GM12878 (cell line): ENCODE measurements around the gene KLHL3.

Source experiments
- BHLHE40 ChIP-seq, 2 experiments: fragments of 450-650 bp in 1 of 2; IDR thresholded peaks; 2 replicates each; pipeline ENCODE4 v1.6.1; 2011 to 2017; ENCODE audit warnings: low read depth in 2 of 2, borderline replicate concordance in 1 of 2, improper control_type of control experiment in 1 of 2, low read length in 1 of 2, mild to moderate bottlenecking in 1 of 2
- EP300 ChIP-seq, 2 experiments: fragments of 150-350 bp in 1 of 2; IDR thresholded peaks; 2 replicates each; pipeline ENCODE4 v1.6.1; 2011 to 2012; ENCODE audit warnings: low read depth in 2 of 2, low read length in 2 of 2, borderline replicate concordance in 1 of 2, improper control_type of control experiment in 1 of 2, inconsistent platforms in 1 of 2; ENCODE audit not compliant: control insufficient read depth in 1 of 2
- GABPA ChIP-seq: IDR thresholded peaks from 2 replicates; pipeline ENCODE4 v1.6.1; 2014; ENCODE audit warnings: antibody characterized with exemption, low read depth, mild to moderate bottlenecking, inconsistent platforms
- JUND ChIP-seq: IDR thresholded peaks from 2 replicates; pipeline ENCODE4 v1.6.1; 2012; ENCODE audit warnings: low read depth, mild to moderate bottlenecking, low read length, improper control_type of control experiment, moderate library complexity
- MEF2B ChIP-seq: fragments of 450-650 bp; IDR thresholded peaks from 2 replicates; pipeline ENCODE4 v1.6.1; 2018; ENCODE audit warnings: mild to moderate bottlenecking, moderate library complexity; ENCODE audit not compliant: partially characterized antibody, poor library complexity, severe bottlenecking
- RCOR1 ChIP-seq: conservative IDR thresholded peaks from 2 replicates; pipeline ENCODE4 v1.6.1; 2012; ENCODE audit warnings: low read depth, low read length, improper control_type of control experiment
- SUZ12 ChIP-seq: fragments of 200-600 bp; sonication (generic); IDR thresholded peaks from one replicate; pipeline ENCODE4 v1.6.1; 2018; ENCODE audit warnings: antibody characterized with exemption, mild to moderate bottlenecking; ENCODE audit not compliant: unreplicated experiment
- TF ChIP-seq, protein P1 (sequence below): fragments of 450-650 bp; formaldehyde crosslinking; IDR thresholded peaks from 2 replicates; pipeline ENCODE4 v1.4.0; 2020; ENCODE audit warnings: mild to moderate bottlenecking, moderate library complexity
- TF ChIP-seq, protein P2 (sequence below), 3 experiments: IDR thresholded peaks in 2 of 3; conservative IDR thresholded peaks in 1 of 3; 2 replicates each; pipeline ENCODE4 v1.5.1; 2011; ENCODE audit warnings: low read depth in 3 of 3, low read length in 3 of 3, mild to moderate bottlenecking in 3 of 3, control low read depth in 2 of 3, moderate library complexity in 2 of 3, inconsistent platforms in 1 of 3, mixed read lengths in 1 of 3; ENCODE audit not compliant: control insufficient read depth in 2 of 3, insufficient read depth in 1 of 3; ENCODE audit errors: extremely low read depth in 1 of 3

DNA sequence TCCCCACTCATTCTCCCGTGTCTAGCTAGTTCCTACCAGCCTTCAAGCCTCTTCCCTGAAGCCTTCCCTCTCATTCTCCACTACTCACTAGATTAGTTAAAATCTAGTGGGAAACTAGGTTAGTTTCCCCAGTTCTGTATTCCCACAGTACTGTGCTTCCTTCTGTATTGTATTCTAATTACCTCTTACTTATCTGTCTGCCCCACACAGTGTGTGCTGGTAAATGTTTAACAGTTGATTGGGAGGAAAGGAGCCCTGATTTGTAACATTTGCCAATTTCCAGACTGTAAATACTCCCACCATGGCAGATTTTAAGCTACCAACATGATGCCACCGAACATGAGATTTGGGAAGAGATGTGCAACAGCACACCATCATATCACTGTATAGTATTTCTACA, 8.3 kb downstream of the KLHL3 start:
- TF ChIP-seq SUZ12, result no peak
- TF ChIP-seq, protein P1, sequence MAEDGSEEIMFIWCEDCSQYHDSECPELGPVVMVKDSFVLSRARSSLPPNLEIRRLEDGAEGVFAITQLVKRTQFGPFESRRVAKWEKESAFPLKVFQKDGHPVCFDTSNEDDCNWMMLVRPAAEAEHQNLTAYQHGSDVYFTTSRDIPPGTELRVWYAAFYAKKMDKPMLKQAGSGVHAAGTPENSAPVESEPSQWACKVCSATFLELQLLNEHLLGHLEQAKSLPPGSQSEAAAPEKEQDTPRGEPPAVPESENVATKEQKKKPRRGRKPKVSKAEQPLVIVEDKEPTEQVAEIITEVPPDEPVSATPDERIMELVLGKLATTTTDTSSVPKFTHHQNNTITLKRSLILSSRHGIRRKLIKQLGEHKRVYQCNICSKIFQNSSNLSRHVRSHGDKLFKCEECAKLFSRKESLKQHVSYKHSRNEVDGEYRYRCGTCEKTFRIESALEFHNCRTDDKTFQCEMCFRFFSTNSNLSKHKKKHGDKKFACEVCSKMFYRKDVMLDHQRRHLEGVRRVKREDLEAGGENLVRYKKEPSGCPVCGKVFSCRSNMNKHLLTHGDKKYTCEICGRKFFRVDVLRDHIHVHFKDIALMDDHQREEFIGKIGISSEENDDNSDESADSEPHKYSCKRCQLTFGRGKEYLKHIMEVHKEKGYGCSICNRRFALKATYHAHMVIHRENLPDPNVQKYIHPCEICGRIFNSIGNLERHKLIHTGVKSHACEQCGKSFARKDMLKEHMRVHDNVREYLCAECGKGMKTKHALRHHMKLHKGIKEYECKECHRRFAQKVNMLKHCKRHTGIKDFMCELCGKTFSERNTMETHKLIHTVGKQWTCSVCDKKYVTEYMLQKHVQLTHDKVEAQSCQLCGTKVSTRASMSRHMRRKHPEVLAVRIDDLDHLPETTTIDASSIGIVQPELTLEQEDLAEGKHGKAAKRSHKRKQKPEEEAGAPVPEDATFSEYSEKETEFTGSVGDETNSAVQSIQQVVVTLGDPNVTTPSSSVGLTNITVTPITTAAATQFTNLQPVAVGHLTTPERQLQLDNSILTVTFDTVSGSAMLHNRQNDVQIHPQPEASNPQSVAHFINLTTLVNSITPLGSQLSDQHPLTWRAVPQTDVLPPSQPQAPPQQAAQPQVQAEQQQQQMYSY, result no peak
- no peak for TF ChIP-seq JUND
- TF ChIP-seq EP300 (IDR thresholded peaks at IDR 0.05; ENCODE audit: borderline replicate concordance in 1 of 2, control insufficient read depth in 1 of 2, low read depth in 2 of 2, low read length in 2 of 2), result no peak
- TF ChIP-seq RCOR1, result no peak
- no peak for TF ChIP-seq MEF2B
- no peak for TF ChIP-seq BHLHE40 (IDR thresholded peaks at IDR 0.05; ENCODE audit: borderline replicate concordance in 1 of 2, low read depth in 2 of 2, low read length in 1 of 2)
- TF ChIP-seq, protein P2, sequence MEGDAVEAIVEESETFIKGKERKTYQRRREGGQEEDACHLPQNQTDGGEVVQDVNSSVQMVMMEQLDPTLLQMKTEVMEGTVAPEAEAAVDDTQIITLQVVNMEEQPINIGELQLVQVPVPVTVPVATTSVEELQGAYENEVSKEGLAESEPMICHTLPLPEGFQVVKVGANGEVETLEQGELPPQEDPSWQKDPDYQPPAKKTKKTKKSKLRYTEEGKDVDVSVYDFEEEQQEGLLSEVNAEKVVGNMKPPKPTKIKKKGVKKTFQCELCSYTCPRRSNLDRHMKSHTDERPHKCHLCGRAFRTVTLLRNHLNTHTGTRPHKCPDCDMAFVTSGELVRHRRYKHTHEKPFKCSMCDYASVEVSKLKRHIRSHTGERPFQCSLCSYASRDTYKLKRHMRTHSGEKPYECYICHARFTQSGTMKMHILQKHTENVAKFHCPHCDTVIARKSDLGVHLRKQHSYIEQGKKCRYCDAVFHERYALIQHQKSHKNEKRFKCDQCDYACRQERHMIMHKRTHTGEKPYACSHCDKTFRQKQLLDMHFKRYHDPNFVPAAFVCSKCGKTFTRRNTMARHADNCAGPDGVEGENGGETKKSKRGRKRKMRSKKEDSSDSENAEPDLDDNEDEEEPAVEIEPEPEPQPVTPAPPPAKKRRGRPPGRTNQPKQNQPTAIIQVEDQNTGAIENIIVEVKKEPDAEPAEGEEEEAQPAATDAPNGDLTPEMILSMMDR (IDR thresholded peaks at IDR 0.05 in 2 of 3, conservative IDR thresholded peaks at IDR 0.05 in 1 of 3; ENCODE audit: control insufficient read depth in 2 of 3, extremely low read depth in 1 of 3, insufficient read depth in 1 of 3, low read depth in 3 of 3, low read length in 3 of 3), result no peak
- TF ChIP-seq GABPA, result no peak
